DOHH2 (cell line): ENCODE measurements around the gene RTTN.

ENCODE experiments used
- EZH2phosphoT487 ChIP-seq: fragments of 200-600 bp; sonication (generic); IDR thresholded peaks from 2 replicates; pipeline ENCODE4 v1.6.1; 2017; ENCODE audit warnings: borderline replicate concordance, mild to moderate bottlenecking, antibody characterized with exemption, low read length, moderate library complexity, mixed read lengths
- TF ChIP-seq, protein P1 (sequence below): fragments of 200-600 bp; sonication (generic); IDR thresholded peaks from one replicate; pipeline ENCODE4 v1.5.1; 2014; ENCODE audit warnings: antibody characterized with exemption, mild to moderate bottlenecking, low read depth, low read length; ENCODE audit not compliant: poor library complexity, severe bottlenecking

DNA sequence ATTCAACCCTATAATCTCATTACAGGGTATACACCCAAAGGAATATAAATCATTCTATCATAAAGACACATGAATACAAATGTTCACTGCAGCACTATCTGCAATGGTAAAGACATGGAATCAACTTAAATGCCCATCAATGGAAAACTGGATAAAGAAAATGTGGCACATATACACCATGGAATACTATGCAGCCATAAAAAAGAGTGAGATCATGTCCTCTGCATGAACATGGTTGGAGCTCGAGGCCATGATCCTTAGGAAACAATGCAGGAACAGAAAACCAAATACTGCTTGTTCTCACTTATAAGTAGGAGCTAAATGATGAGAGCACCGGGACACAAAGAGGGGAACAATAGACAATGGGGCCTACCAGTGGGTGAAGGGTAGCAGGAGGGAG lies 169.3 kb downstream of the RTTN start:
- TF ChIP-seq, protein P1, sequence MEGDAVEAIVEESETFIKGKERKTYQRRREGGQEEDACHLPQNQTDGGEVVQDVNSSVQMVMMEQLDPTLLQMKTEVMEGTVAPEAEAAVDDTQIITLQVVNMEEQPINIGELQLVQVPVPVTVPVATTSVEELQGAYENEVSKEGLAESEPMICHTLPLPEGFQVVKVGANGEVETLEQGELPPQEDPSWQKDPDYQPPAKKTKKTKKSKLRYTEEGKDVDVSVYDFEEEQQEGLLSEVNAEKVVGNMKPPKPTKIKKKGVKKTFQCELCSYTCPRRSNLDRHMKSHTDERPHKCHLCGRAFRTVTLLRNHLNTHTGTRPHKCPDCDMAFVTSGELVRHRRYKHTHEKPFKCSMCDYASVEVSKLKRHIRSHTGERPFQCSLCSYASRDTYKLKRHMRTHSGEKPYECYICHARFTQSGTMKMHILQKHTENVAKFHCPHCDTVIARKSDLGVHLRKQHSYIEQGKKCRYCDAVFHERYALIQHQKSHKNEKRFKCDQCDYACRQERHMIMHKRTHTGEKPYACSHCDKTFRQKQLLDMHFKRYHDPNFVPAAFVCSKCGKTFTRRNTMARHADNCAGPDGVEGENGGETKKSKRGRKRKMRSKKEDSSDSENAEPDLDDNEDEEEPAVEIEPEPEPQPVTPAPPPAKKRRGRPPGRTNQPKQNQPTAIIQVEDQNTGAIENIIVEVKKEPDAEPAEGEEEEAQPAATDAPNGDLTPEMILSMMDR, result no peak
- no peak for TF ChIP-seq EZH2phosphoT487
